PC-9 (cell line): ENCODE results near the gene ST3GAL6. TPM values are rescaled to one million over a fixed set of nuclear protein-coding genes. Genes with fewer than 3 reads are reported as not detected.
A peak's percentile ranks its signal among the peaks of the same experiment; 100 is the strongest.

Source experiments
- BruUV-seq: library from RNA; stranded (reverse); fragments of 400-500 nt; replicated peaks from 2 replicates; lab custom pipeline; 2021; lab: Mats Ljungman, UMichigan
- CTCF ChIA-PET: fragments of 300-600 bp; sonication (Branson Sonifier 250); formaldehyde crosslinking; loops from one replicate; lab custom pipeline; 2022; ENCODE audit warnings: antibody characterized with exemption; lab: Charles Lee
- POLR2A ChIA-PET: fragments of 300-600 bp; sonication (Branson Sonifier 250); formaldehyde crosslinking; loops from one replicate; lab custom pipeline; 2022; ENCODE audit warnings: antibody characterized with exemption; ENCODE audit not compliant: unreplicated experiment; lab: Charles Lee
- DNase-seq, 2 experiments: peaks; one replicate each; pipeline versions ENCODE4 v3.0.0 to v3.0.0-alpha.2; 2015 to 2022; ENCODE audit warnings: mixed read lengths in 1 of 2
- H2AFZ ChIP-seq: fragments of 200-600 bp; sonication (generic); 2 replicates; pipeline ENCODE4 v1.8.1; 2017; ENCODE audit warnings: antibody characterized with exemption
- H3F3A ChIP-seq: fragments of 200-600 bp; sonication (generic); 2 replicates; pipeline ENCODE4 v1.8.1; 2017; ENCODE audit warnings: antibody characterized with exemption, mild to moderate bottlenecking, low read depth; ENCODE audit not compliant: insufficient read depth
- H3K27ac ChIP-seq: fragments of 200-600 bp; sonication (generic); 2 replicates; pipeline ENCODE4 v1.6.1; 2016; ENCODE audit warnings: mixed run types
- H3K27me3 ChIP-seq: fragments of 200-600 bp; sonication (generic); 2 replicates; pipeline ENCODE4 v1.6.1; 2016; ENCODE audit warnings: low read depth, mixed run types; ENCODE audit not compliant: insufficient read depth
- H3K36me3 ChIP-seq: fragments of 200-600 bp; sonication (generic); 2 replicates; pipeline ENCODE4 v1.6.1; 2016; ENCODE audit warnings: low read depth, mixed run types
- H3K4me1 ChIP-seq: fragments of 200-600 bp; sonication (generic); replicated peaks from 2 replicates; pipeline ENCODE4 v1.6.1; 2016; ENCODE audit warnings: mixed run types; ENCODE audit not compliant: insufficient read depth
- H3K4me2 ChIP-seq: fragments of 200-600 bp; sonication (generic); 2 replicates; pipeline ENCODE4 v1.6.1; 2017; ENCODE audit warnings: mixed run types
- H3K4me3 ChIP-seq: fragments of 200-600 bp; sonication (generic); 2 replicates; pipeline ENCODE4 v1.6.1; 2016; ENCODE audit warnings: mixed run types
- H3K79me2 ChIP-seq: fragments of 200-600 bp; sonication (generic); 2 replicates; pipeline ENCODE4 v1.6.1; 2017; ENCODE audit warnings: low read depth, mixed run types
- H3K9me2 ChIP-seq: fragments of 200-600 bp; sonication (generic); 2 replicates; pipeline ENCODE4 v1.8.1; 2017; ENCODE audit warnings: mild to moderate bottlenecking; ENCODE audit not compliant: insufficient read depth
- H3K9me3 ChIP-seq: fragments of 200-600 bp; sonication (generic); 2 replicates; pipeline ENCODE4 v1.8.1; 2016; ENCODE audit warnings: low read depth; ENCODE audit not compliant: insufficient read depth
- H4K20me1 ChIP-seq: fragments of 200-600 bp; sonication (generic); 2 replicates; pipeline ENCODE4 v1.8.1; 2017; ENCODE audit not compliant: insufficient read depth
- EZH2 ChIP-seq: fragments of 200-600 bp; sonication (generic); IDR thresholded peaks from 2 replicates; pipeline ENCODE4 v1.8.0; 2017; ENCODE audit warnings: antibody characterized with exemption, low read depth
- intact Hi-C: fragments of 100-400 bp; cut with micrococcal nuclease; formaldehyde crosslinking; loops from one replicate; pipeline ENCODE4 v1.10.0; 2022; ENCODE audit not compliant: unreplicated experiment
- total RNA-seq: library from RNA; stranded (reverse); gene quantifications from 2 replicates; pipeline ENCODE4 v1.2.3, GENCODE V29; 2021
- TF ChIP-seq, protein P1 (sequence below): fragments of 200-600 bp; sonication (generic); conservative IDR thresholded peaks from 2 replicates; pipeline ENCODE4 v1.6.1; 2017; ENCODE audit warnings: mixed run types, antibody characterized with exemption, mild to moderate bottlenecking, moderate library complexity

Gene ST3GAL6
- total RNA-seq, 1 experiment from 2014 or later = 5.4 TPM

DNA sequence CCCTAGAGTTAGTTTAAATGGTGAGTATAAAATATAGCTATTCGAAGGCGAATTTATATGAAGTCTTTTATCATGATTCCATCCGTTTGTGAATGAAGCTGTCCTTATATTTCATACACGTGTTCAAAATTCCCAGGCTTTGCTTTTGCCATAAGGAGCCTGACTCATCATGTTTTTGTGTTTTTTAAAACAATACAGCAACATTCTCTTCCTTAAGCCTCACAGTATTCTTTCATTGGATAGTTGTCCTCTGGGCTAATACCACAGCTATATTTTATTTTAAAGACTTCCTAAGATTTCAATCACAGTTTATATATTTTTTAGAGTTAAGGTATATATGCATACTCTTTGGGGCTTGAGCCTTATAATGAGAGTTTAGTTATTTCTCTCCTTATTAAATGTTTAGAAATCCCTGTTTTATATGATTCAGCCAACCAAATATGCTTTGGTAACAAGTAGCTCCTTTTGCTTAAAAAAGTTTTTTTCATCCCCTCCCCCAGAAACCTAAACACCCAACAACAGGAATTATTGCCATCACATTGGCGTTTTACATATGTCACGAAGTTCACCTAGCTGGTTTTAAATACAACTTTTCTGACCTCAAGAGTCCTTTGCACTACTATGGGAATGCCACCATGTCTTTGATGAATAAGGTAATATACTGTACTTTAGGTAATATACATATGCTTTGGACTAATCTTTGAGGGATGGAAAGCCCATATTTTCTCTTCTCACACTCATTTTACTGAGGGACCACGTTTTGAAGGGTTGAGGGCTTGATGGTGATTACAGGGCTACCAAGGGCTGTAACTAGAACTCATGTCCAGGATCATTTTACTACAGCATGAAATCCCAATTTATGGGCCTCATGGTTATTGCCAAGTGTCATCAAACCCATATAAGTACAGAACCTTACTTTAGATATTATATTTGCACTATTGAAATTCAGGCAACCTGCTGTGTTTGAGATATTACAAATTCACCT, 28.5 kb downstream of the ST3GAL6 start:
- no peak for TF ChIP-seq EZH2
- TF ChIP-seq, protein P1, sequence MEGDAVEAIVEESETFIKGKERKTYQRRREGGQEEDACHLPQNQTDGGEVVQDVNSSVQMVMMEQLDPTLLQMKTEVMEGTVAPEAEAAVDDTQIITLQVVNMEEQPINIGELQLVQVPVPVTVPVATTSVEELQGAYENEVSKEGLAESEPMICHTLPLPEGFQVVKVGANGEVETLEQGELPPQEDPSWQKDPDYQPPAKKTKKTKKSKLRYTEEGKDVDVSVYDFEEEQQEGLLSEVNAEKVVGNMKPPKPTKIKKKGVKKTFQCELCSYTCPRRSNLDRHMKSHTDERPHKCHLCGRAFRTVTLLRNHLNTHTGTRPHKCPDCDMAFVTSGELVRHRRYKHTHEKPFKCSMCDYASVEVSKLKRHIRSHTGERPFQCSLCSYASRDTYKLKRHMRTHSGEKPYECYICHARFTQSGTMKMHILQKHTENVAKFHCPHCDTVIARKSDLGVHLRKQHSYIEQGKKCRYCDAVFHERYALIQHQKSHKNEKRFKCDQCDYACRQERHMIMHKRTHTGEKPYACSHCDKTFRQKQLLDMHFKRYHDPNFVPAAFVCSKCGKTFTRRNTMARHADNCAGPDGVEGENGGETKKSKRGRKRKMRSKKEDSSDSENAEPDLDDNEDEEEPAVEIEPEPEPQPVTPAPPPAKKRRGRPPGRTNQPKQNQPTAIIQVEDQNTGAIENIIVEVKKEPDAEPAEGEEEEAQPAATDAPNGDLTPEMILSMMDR = no peak
- intact Hi-C loops = loop anchor here (5.0 kb wide), 1 partner anchor 754 kb away; the partner anchor contains the start of gene GABRR3
- no peaks in the 10 kb centered on the region for H3K4me1 ChIP-seq
- no peak for DNase-seq
- peaks cover 3% of the 10 kb centered on the region; the same call in 1 of the 2 replicates for H3K9me2 ChIP-seq
- H3K27me3 ChIP-seq = no peaks in the 10 kb centered on the region
- H3K27ac ChIP-seq = no peak overlapping the region
- H3K4me2 ChIP-seq = no peak overlapping the region
- no peaks in the 10 kb centered on the region for H3K79me2 ChIP-seq
- no peaks in the 10 kb centered on the region for H3K36me3 ChIP-seq
- H3K4me3 ChIP-seq = no peak overlapping the region
- H2AFZ ChIP-seq = no peak overlapping the region
- H3F3A ChIP-seq = peaks cover 23% of the 10 kb centered on the region; the same call in 1 of the 2 replicates
- POLR2A ChIA-PET = interaction anchor here (0.6 kb wide), 1 partner anchor 13 kb away, joined by 4 read pairs; no protein-coding TSS in a partner anchor
- H3K9me3 ChIP-seq = no peaks in the 10 kb centered on the region
- no peaks in the 10 kb centered on the region for H4K20me1 ChIP-seq
- CTCF ChIA-PET = no interaction called here
- TSS peak; percentile 2 for BruUV-seq

DNA sequence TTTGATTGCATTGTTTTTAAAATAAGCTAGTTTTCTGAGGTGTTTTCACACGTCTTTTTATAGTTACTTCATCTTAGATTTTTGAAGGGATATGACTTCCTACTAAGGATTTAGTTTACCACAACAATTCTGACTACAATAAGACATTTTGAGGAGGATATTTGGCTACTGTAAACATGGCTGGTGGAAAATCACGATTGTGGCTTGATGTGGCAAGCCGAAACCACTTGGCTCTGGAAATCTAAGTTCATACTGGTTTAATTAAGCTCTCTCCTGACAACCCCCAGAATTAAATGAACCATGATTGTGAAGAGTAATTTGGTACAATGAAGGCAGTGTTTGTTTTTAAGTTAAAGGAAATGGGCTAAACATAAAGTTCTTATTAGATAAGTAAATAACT, 30.8 kb downstream of the ST3GAL6 start:
- H3K9me2 ChIP-seq = peaks cover 3% of the 10 kb centered on the region; the same call in 1 of the 2 replicates
- intact Hi-C loops = loop anchor here (5.0 kb wide), 1 partner anchor 757 kb away; the partner anchor contains the start of gene GABRR3

DNA sequence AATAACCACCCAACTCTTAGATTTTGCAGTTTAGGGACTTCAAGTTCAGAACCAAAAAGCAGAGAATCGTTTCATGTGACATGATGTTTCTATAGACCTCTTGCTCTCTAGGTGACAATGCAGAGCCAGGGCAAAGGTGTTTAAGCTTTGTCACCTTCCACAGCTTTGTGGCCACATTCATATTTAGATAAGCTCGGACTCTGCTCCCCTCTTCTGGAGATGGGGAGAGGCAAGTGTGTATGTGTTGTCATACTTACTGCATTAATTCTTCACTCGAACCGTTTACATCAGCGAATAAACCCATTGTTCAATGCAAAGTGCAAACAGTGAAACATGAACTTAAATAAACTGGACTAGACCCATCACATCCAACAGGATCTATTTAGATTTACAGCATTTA, 33.2 kb downstream of the ST3GAL6 start:
- Histone ChIP-seq H3K9me2 (peaks cover 3% of the 10 kb centered on the region; the same call in 1 of the 2 replicates), H3K4me2 (no peak overlapping the region), H3F3A (peaks cover 27% of the 10 kb centered on the region; the same call in 1 of the 2 replicates), H4K20me1 (no peaks in the 10 kb centered on the region), H3K79me2 (no peaks in the 10 kb centered on the region), H3K9me3 (no peaks in the 10 kb centered on the region), H3K27ac (no peak overlapping the region), H2AFZ (no peak overlapping the region), H3K4me1 (no peaks in the 10 kb centered on the region), H3K4me3 (no peak overlapping the region), H3K36me3 (peaks cover 20% of the 10 kb centered on the region; the same call in 1 of the 2 replicates), H3K27me3 (no peaks in the 10 kb centered on the region)
- BruUV-seq = no TSS peak
- TF ChIP-seq, protein P1 = no peak
- no peak for TF ChIP-seq EZH2
- ChIA-PET CTCF (no interaction called here), POLR2A (no interaction called here)
- intact Hi-C loops = no loop called here
- no peak for DNase-seq

More for the DNA sequence above, 30.8 kb downstream of the ST3GAL6 start:
- Histone ChIP-seq H3K9me3 (no peaks in the 10 kb centered on the region), H3K4me1 (no peaks in the 10 kb centered on the region), H3K4me3 (no peak overlapping the region), H3K27ac (no peak overlapping the region), H3K4me2 (no peak overlapping the region), H4K20me1 (no peaks in the 10 kb centered on the region), H3K36me3 (no peaks in the 10 kb centered on the region), H3K79me2 (no peaks in the 10 kb centered on the region), H3F3A (peaks cover 26% of the 10 kb centered on the region; the same call in 1 of the 2 replicates), H2AFZ (no peak overlapping the region), H3K27me3 (no peaks in the 10 kb centered on the region)
- TF ChIP-seq, protein P1 = no peak
- ChIA-PET POLR2A (interaction anchor here (0.5 to 0.7 kb wide), 2 partner anchors 192 to 493 kb away, joined by 3 to 8 read pairs; no protein-coding TSS in a partner anchor), CTCF (interaction anchor here (0.6 to 1.1 kb wide), 2 partner anchors 192 to 220 kb away, joined by 3 read pairs; no protein-coding TSS in a partner anchor)
- no peak for DNase-seq
- no TSS peak for BruUV-seq
